Activated B cell treated with CpG ODN at 0.5 μM for 24 hours (primary cell): ENCODE data around the gene SLC9A9. TPM values are rescaled to one million over a fixed set of nuclear protein-coding genes. Genes with fewer than 3 reads are reported as not detected.

Experiments
- ATAC-seq: fragments of 200-7000 bp; cut with Tn5 transposase; one replicate; pipeline ENCODE4 v1.10.0; 2021; ENCODE audit warnings: low read depth, mild to moderate bottlenecking, moderate library complexity
- CTCF ChIA-PET: fragments of 350-600 bp; sonication (Branson Sonifier 250); formaldehyde crosslinking; loops from one replicate; lab custom pipeline; 2021; ENCODE audit warnings: antibody characterized with exemption; lab: Charles Lee
- POLR2A ChIA-PET: fragments of 350-600 bp; sonication (Branson Sonifier 250); formaldehyde crosslinking; loops from one replicate; lab custom pipeline; 2021; ENCODE audit warnings: antibody characterized with exemption; lab: Charles Lee
- DNase-seq: peaks from one replicate; pipeline ENCODE4 v3.0.0; 2022
- H3K27ac Mint-ChIP-seq: one replicate; pipeline ENCODE4 v1.8.0; 2020; ENCODE audit warnings: mixed read lengths
- H3K27me3 Mint-ChIP-seq: one replicate; pipeline ENCODE4 v1.8.0; 2021; ENCODE audit warnings: mixed read lengths
- H3K36me3 Mint-ChIP-seq: one replicate; pipeline ENCODE4 v1.8.0; 2021; ENCODE audit warnings: low read depth, mixed read lengths
- H3K4me1 Mint-ChIP-seq: one replicate; pipeline ENCODE4 v1.8.0; 2021; ENCODE audit warnings: mixed read lengths
- H3K4me3 Mint-ChIP-seq: one replicate; pipeline ENCODE4 v1.8.0; 2020; ENCODE audit warnings: mild to moderate bottlenecking, mixed read lengths
- H3K9me3 Mint-ChIP-seq: one replicate; pipeline ENCODE4 v1.8.0; 2020; ENCODE audit warnings: mixed read lengths
- CTCF ChIP-seq: fragments of 200-600 bp; IDR thresholded peaks from one replicate; pipeline ENCODE4 v1.8.0; 2022; ENCODE audit warnings: antibody characterized with exemption, mild to moderate bottlenecking
- intact Hi-C: fragments of 100-400 bp; cut with micrococcal nuclease; formaldehyde crosslinking; loops from one replicate; pipeline ENCODE4 v1.15.1; 2024
- total RNA-seq: library from RNA; stranded (reverse); gene quantifications from 2 replicates; pipeline ENCODE4 v1.2.3, GENCODE V29; 2022

SLC9A9 gene
- total RNA-seq, 1 donor from 2014 or later, result 9.4 TPM

GRCh38 chr3:143344516-143345165 lies 503.6 kb downstream of the SLC9A9 start:
- Mint-ChIP-seq H3K27me3 (no peaks in the 10 kb centered on the region), H3K9me3 (no peaks in the 10 kb centered on the region), H3K36me3 (no peaks in the 10 kb centered on the region), H3K27ac (no peak overlapping the region), H3K4me3 (no peak overlapping the region), H3K4me1 (peaks cover 22% of the 10 kb centered on the region)
- intact Hi-C loops, result loop anchor here (5.0 kb wide), 1 partner anchor 328 kb away; no protein-coding TSS in a partner anchor
- ChIA-PET CTCF (no interaction called here), POLR2A (no interaction called here)
- DNase-seq, result no peak
- no peak for ATAC-seq
- TF ChIP-seq CTCF, result no peak

- ATAC-seq, result no peak
- POLR2A ChIA-PET, result no interaction called here
- no peak for DNase-seq
- no peak for TF ChIP-seq CTCF
- CTCF ChIA-PET, result no interaction called here
- Mint-ChIP-seq H3K4me1 (peaks cover 15% of the 10 kb centered on the region), H3K9me3 (no peaks in the 10 kb centered on the region), H3K4me3 (no peak overlapping the region), H3K36me3 (no peaks in the 10 kb centered on the region), H3K27ac (no peak overlapping the region), H3K27me3 (no peaks in the 10 kb centered on the region)
- intact Hi-C loops, result no loop called here
Observed at GRCh38 chr3:143343944-143344343, 504.3 kb downstream of the SLC9A9 start.

DNA sequence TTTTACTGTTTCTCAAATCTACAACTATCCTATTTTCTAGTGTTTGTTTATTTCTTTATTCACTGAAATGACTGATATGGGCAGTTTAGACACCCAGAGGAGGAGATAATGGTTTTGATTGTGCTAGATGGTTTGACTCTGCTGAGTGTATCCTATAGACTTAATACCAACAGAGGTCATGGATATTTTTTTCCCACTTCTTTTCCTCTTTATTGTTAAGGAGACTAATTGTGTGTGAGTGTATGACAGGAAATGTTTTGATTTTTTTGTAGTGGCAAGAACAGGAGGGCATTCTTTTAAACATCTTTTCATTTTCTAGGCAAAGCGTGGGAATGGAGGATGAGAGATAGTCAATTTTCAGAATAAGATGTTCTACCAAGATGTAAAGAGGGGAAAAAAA lies 505.2 kb downstream of the SLC9A9 start:
- no peak for TF ChIP-seq CTCF

DNA sequence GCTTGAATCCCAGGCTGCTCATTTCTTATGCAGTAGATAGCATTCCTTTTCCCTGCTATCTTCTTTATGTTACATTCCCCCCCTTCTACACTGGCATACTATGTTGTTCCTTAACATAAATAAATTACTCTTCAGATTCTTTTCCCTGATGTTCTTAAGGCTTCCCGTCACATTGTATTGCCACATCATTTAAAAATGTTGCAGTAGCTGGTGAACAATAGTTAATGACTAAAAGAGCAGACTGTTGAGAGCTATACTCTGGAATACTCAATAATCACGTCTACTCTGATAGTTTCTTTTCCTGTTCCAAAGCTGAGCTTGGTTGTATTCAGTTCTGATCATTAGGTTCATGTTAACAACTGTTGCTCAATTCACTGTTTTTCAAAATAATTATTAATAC lies 508.8 kb downstream of the SLC9A9 start:
- no peak for TF ChIP-seq CTCF
- no peak overlapping the region for H3K4me3 Mint-ChIP-seq
- ChIA-PET POLR2A (no interaction called here), CTCF (no interaction called here)
- ATAC-seq (no peak), DNase-seq (no peak)
- intact Hi-C loops, result no loop called here
- H3K4me1 Mint-ChIP-seq, result no peaks in the 10 kb centered on the region
- H3K9me3 Mint-ChIP-seq, result peaks cover 5% of the 10 kb centered on the region
- H3K36me3 Mint-ChIP-seq, result no peaks in the 10 kb centered on the region
- H3K27me3 Mint-ChIP-seq, result no peaks in the 10 kb centered on the region
- no peak overlapping the region for H3K27ac Mint-ChIP-seq

More for the DNA sequence above, 505.2 kb downstream of the SLC9A9 start:
- POLR2A ChIA-PET, result no interaction called here
- H3K9me3 Mint-ChIP-seq, result no peaks in the 10 kb centered on the region
- DNase-seq (no peak), ATAC-seq (no peak)
- CTCF ChIA-PET, result no interaction called here
- H3K36me3 Mint-ChIP-seq, result no peaks in the 10 kb centered on the region
- no peak overlapping the region for H3K27ac Mint-ChIP-seq
- H3K27me3 Mint-ChIP-seq, result no peaks in the 10 kb centered on the region
- intact Hi-C loops, result no loop called here
- peaks cover 6% of the 10 kb centered on the region for H3K4me1 Mint-ChIP-seq
- H3K4me3 Mint-ChIP-seq, result no peak overlapping the region

DNA sequence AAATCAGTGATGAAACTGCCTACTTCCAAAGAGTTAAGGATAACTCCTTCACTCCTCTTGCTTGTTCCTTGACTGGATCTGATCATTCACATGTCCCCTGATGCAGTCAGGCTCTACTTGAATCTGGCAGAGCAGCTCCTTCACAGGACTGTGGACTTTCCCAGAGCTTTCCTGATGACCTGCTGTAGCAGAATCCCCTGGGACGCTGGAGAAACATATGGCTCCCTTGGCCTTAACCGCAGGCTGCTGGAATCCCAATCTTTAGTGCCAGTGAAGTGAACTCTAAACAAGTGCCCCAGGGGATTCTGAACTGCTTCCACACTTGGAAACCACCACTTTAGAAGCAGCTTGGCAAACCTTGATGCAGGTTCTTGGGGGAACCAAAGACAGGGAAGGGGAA lies 510.9 kb downstream of the SLC9A9 start:
- intact Hi-C loops, result no loop called here
- Mint-ChIP-seq H3K4me1 (no peaks in the 10 kb centered on the region), H3K4me3 (no peak overlapping the region), H3K27me3 (no peaks in the 10 kb centered on the region), H3K36me3 (no peaks in the 10 kb centered on the region), H3K27ac (no peak overlapping the region), H3K9me3 (peaks cover 5% of the 10 kb centered on the region)
- TF ChIP-seq CTCF, result no peak
- CTCF ChIA-PET, result interaction anchor here (0.9 kb wide), 1 partner anchor 16 kb away, joined by 3 read pairs; no protein-coding TSS in a partner anchor
- DNase-seq (no peak), ATAC-seq (no peak)
- POLR2A ChIA-PET, result no interaction called here
